GM13977 (cell line): Measurements from ENCODE around the gene CDC6.

Source experiments
- DNase-seq: peaks from one replicate; pipeline ENCODE4 v3.0.0; 2012; ENCODE audit warnings: low spot score
- in situ Hi-C: fragments of 300-500 bp; cut with MboI; formaldehyde crosslinking; loops from one replicate; pipeline ENCODE4 v1.12.0; 2022; ENCODE audit warnings: low sequenced_read_pairs, low pct_unique_long_range_greater_than_20kb, mixed read lengths, inconsistent platforms; ENCODE audit not compliant: unreplicated experiment
- TF ChIP-seq, protein P1 (sequence below): IDR thresholded peaks from 2 replicates; pipeline ENCODE4 v1.5.1; 2012; ENCODE audit warnings: mild to moderate bottlenecking, control low read depth; ENCODE audit not compliant: insufficient read depth; ENCODE audit errors: extremely low read depth, missing control alignments

The CDC6 gene

DNA sequence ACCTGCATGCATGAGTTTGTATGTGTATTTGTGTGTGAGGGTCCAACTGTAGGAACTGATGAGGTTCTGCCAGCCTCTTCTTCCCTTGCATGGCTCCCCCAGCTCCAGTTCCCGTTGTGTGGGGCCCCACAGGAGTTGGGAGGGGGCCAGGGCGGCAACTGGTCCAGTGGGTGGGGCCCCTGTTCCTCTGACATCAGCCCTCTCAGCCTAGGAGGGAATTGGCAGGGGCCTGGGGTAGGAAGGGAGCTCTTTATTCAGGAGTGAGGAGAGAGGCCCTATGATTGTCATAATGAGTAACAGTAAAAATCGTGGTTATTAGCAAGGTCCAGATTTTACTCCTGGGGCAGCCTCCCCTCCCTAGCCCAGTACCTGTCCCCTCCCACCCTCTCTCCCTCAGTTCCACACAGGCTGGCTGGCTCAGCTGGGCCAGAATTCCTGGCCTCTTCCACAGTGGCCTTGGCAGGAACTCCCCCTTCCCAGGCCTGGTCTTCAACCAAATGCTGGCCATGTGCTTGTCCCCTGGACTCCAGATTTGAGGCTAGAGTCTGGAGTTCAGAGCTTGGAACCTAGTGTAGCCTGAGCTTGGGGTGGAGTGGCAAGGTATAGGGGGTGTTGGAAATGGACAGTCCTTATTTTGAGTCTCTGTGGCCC, 40.2 kb downstream of the CDC6 start:
- DNase-seq, result no peak
- TF ChIP-seq, protein P1, sequence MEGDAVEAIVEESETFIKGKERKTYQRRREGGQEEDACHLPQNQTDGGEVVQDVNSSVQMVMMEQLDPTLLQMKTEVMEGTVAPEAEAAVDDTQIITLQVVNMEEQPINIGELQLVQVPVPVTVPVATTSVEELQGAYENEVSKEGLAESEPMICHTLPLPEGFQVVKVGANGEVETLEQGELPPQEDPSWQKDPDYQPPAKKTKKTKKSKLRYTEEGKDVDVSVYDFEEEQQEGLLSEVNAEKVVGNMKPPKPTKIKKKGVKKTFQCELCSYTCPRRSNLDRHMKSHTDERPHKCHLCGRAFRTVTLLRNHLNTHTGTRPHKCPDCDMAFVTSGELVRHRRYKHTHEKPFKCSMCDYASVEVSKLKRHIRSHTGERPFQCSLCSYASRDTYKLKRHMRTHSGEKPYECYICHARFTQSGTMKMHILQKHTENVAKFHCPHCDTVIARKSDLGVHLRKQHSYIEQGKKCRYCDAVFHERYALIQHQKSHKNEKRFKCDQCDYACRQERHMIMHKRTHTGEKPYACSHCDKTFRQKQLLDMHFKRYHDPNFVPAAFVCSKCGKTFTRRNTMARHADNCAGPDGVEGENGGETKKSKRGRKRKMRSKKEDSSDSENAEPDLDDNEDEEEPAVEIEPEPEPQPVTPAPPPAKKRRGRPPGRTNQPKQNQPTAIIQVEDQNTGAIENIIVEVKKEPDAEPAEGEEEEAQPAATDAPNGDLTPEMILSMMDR, result no peak
- in situ Hi-C loops, result no loop called here

DNA sequence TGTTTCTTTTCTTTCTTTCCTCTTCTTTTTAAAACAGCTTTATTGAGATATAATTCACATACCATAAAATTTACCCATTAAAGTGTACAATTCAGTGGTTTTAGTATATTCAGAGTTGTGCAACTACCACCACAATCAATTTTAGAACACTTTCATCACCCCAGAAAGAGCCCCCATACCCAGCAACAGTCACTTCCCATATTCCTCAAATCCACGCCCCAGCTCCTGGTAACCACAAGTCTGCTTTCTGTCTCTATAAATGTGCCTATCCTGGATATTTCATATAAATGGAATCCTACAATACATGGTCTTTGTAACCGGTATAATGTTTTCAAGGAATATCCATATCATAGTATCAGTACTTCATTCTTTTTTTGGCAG, 40.7 kb downstream of the CDC6 start:
- in situ Hi-C loops, result no loop called here
- TF ChIP-seq, protein P1, result no peak
- no peak for DNase-seq

DNA sequence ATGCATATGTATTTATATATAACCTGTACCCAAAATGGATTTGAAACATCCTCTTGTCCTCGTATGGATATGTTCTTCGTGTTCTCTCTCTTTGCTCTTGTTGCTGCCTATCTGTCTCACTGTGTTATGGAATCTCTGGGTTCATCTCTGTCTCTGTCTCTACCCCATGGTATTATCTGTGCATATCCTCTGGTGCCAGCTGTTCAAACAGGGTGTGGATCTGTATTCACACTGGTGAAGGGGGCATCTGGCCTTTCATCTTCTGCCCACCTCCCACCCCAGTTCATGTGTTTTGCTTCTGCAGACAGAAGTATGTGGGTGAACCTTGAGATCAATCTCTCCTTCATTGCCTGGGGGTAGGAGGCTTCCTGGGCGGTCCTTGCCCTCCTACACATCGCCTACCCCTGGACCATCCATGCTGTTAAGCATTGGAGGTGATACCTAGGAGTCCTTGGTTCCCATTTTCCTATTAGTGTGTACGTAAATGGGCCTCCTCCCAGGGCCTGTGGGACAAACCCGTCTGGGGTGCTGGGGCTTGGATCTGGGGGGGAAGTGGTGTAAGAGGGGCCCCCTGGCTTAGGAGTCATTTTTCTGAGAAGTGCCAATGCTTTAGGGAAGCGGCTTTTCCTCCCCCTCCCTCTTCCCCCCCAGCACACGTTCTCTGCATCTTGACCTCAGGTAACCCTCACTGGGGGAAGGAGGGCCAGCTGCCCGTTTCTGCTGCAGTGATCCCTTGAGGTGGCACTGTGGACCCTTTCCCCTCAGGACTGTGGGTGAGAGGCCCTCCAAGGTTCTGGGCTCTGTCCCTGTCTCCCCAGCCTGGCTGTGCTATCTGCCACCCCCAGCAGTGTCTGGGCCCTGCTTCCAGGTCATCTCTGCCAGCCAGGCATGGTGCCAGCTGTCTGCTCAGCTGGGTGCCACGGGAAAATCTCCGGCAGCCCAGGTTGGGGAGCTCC, 42.4 kb downstream of the CDC6 start:
- in situ Hi-C loops, result no loop called here
- no peak for DNase-seq
- TF ChIP-seq, protein P1, result no peak

DNA sequence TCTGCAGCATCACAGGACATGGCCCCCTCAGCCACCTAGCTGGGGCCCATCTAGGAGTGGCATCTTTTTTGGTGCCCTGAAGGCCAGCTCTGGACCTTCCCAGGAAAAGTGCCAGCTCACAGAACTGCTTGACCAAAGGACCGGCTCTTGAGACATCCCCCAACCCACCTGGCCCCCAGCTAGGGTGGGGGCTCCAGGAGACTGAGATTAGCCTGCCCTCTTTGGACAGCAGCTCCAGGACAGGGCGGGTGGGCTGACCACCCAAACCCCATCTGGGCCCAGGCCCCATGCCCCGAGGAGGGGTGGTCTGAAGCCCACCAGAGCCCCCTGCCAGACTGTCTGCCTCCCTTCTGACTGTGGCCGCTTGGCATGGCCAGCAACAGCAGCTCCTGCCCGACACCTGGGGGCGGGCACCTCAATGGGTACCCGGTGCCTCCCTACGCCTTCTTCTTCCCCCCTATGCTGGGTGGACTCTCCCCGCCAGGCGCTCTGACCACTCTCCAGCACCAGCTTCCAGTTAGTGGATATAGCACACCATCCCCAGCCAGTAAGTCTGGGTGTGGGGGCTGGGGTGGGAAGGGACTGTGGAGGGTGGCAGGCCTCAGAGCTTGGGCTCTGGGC, 43.3 kb downstream of the CDC6 start:
- TF ChIP-seq, protein P1, result no peak
- in situ Hi-C loops, result no loop called here
- DNase-seq, result no peak

DNA sequence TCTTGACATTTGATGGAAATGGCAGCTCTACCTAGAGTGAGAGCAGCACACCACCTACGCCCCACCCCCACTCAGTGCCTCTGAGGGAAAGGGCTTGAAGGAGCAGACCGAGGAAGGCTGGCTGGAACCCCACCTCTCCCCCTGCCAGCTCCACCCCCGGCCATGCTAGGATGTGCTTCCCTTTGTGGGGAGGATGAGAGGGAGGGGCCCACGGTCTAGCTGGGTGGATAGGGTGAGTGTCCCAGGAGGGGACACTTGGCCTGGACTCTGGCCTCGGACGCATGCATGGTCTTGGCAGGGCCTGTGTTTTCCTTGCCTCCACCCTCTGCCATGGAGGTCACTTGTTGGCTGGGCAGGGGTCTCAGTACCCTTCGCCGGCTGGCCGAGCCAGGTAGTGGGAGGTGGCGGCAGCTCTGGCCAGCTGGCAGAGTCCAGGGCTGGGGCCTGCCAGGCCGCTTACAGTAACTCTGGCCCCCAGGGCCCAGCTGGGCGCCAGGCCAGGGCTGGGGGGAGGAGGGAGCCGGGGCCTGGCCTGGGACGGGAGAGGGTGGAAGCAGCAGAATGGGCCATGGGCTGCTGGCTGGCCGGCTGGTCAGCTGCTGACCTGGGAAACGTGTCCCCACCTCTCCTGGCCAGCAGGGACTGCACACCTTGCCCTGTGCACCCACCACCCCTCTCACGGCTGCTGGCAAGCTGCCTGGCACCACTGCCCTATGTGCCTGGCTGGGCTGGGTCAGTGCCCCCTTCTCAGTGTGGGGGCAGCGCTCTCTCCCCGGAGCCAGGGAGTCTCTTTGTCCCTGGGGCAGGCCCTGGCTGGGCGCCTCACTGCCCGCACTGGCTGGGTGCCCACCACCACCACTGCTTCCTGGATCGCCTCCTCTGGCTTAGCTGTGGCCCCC, 44.3 kb downstream of the CDC6 start:
- TF ChIP-seq, protein P1, result no peak
- in situ Hi-C loops, result no loop called here
- DNase-seq, result no peak
